WI38 (cell line): ENCODE measurements around the gene ACVR2B.
A peak's percentile ranks its signal among the peaks of the same experiment; 100 is the strongest.

Experiments used
- H3K4me3 ChIP-seq: 2 replicates; pipeline ENCODE4 v1.5.1; 2011; ENCODE audit warnings: low read depth, mild to moderate bottlenecking, control low read depth, low read length
- TF ChIP-seq, protein P1 (sequence below): IDR thresholded peaks from 2 replicates; pipeline ENCODE4 v1.5.1; 2012; ENCODE audit warnings: low read depth, mild to moderate bottlenecking, control low read depth, low read length

The ACVR2B gene

DNA sequence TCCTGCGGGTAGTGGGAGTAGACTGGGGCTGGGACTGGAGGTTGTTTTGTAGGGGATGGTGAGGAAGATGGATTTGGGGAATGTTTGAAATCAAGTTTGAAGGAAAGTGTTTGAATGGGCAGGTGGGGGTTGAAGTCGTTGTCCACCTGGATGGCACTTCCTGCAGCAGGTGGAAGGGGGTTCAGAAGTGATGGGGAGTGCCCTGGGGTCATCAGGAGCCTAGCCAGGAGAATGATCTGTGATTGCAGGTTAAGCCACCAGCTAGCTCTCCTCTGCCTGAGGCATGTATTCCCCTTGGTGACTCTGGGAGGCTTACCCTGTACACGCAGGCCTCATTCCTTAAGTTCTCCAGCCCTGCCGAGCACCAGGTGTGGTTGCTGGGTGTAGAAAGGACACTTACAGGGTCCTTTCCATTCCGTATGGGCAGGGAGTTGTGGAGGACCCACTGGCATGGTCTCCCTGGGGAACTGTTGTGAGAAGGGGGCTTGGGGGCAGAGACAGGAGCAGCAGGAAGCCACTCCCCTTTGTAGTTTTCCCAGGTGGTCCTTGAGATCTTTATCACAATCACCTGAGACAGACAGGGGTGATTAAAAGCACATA is 22.6 kb downstream of the ACVR2B start:
- TF ChIP-seq, protein P1, sequence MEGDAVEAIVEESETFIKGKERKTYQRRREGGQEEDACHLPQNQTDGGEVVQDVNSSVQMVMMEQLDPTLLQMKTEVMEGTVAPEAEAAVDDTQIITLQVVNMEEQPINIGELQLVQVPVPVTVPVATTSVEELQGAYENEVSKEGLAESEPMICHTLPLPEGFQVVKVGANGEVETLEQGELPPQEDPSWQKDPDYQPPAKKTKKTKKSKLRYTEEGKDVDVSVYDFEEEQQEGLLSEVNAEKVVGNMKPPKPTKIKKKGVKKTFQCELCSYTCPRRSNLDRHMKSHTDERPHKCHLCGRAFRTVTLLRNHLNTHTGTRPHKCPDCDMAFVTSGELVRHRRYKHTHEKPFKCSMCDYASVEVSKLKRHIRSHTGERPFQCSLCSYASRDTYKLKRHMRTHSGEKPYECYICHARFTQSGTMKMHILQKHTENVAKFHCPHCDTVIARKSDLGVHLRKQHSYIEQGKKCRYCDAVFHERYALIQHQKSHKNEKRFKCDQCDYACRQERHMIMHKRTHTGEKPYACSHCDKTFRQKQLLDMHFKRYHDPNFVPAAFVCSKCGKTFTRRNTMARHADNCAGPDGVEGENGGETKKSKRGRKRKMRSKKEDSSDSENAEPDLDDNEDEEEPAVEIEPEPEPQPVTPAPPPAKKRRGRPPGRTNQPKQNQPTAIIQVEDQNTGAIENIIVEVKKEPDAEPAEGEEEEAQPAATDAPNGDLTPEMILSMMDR, result no peak
- no peak overlapping the region for H3K4me3 ChIP-seq

DNA sequence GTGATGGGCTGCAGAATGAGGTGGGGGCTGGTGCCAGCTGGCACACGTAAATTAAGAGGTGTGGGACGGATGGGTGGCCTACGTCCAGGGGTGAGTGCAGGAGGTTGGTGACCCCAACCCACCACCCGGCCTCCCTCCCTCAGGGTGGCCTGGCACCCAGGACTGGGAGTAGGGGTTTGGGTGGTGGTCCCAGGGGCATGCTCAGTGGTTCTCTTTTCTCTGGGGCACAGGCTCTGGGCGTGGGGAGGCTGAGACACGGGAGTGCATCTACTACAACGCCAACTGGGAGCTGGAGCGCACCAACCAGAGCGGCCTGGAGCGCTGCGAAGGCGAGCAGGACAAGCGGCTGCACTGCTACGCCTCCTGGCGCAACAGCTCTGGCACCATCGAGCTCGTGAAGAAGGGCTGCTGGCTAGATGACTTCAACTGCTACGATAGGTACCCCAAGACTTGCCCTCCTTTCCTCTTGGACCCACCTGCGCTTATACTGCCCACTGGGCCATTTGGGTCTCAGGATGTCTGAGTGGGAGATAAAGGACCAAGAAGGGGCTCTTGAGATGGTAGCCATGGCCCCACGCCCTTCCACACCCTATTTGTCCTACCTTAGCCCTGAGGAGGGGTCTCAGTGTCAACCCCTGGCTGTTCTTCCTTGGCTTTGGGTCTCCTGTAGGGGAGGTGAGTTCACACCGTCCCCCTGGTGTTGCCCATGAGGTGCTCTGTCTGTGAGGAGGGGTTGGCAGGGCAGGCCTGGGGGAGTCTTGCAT is 23.5 kb downstream of the ACVR2B start:
- no peak overlapping the region for H3K4me3 ChIP-seq
- TF ChIP-seq, protein P1, result no peak

DNA sequence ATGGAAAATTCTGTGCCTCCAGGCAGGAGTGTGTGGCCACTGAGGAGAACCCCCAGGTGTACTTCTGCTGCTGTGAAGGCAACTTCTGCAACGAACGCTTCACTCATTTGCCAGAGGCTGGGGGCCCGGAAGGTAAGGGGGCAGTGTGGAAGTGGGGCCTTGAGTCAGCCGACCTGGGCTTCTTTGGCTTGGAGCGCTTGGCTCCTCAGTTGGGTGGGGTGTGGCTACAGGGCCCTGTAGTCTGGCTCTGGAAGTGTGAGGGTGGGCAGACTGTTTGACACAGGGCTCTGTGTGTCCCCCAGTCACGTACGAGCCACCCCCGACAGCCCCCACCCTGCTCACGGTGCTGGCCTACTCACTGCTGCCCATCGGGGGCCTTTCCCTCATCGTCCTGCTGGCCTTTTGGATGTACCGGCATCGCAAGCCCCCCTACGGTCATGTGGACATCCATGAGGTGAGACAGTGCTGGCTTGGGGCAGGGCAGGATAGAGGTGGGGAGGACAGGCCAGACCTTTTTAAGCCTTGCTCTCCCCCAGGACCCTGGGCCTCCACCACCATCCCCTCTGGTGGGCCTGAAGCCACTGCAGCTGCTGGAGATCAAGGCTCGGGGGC is 24.3 kb downstream of the ACVR2B start:
- H3K4me3 ChIP-seq, result no peak overlapping the region
- TF ChIP-seq, protein P1, result no peak

DNA sequence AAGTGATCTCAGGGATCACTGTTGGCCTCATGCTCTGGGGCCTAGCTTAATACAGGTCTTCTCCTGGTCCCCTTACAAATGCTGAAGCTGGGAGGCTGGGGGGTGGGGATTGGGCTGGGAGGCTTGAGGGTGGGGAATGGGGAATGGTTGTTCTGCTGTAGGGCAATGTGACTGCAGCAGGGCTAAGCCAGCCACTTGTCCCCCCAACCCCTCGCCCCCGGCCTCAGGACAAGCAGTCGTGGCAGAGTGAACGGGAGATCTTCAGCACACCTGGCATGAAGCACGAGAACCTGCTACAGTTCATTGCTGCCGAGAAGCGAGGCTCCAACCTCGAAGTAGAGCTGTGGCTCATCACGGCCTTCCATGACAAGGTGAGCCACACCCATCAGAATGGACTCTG is 25.2 kb downstream of the ACVR2B start:
- TF ChIP-seq, protein P1, result no peak
- no peak overlapping the region for H3K4me3 ChIP-seq

DNA sequence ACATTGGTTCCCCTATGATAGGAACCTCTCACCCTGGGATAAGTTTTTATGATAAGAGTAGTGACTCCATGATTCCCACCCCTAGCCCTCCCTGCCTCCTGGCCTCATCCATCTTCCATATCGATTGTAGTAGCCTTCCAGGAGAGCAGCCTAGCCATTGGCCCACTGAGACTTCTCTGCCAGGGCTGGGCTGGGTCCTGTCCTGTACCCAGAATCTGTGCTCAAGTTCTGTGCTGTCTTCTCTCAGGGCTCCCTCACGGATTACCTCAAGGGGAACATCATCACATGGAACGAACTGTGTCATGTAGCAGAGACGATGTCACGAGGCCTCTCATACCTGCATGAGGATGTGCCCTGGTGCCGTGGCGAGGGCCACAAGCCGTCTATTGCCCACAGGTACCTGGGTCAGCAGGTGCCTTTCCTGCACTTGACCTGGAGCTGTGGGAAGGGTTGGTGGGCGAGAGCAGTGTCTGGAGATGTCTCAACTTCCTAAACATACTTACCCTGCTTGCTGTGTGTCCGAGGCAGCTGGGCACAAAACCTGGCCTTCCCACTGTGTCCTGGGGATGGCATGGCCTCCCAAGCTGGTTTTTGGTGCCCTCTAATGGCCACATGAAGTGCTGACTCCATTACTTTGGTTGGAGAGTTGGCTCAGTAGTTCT is 25.9 kb downstream of the ACVR2B start:
- TF ChIP-seq, protein P1, result peak; percentile 80
- no peak overlapping the region for H3K4me3 ChIP-seq

DNA sequence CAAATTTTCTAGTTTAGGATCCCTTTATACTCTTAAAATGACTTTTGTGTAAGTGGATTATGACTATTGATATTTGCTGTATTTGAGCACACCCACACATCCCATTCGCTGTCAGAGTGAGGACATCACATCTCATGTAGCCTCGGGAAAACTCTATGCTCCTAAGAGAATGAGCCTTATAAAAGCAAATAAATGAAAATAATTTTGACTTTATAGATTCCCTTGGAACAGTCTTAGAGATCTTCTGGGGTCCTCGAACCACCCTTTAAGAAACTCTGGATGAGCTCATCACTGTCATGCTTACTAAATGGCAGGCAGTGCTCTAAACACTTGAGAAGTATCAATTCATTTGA is 26.4 kb downstream of the ACVR2B start:
- TF ChIP-seq, protein P1, result no peak
- no peak overlapping the region for H3K4me3 ChIP-seq
